ENCODE measurements around the gene MAPKAP1. TPM values are rescaled to one million over a fixed set of nuclear protein-coding genes. Genes with fewer than 3 reads are reported as not detected.

The MAPKAP1 gene
- total and polyA plus RNA-seq, 9 of the 15 experiments (the other 6 are each of a cell fraction or from before 2014, with no cell fraction given): 2.6 to 82.1 (median 61.1) TPM

DNA sequence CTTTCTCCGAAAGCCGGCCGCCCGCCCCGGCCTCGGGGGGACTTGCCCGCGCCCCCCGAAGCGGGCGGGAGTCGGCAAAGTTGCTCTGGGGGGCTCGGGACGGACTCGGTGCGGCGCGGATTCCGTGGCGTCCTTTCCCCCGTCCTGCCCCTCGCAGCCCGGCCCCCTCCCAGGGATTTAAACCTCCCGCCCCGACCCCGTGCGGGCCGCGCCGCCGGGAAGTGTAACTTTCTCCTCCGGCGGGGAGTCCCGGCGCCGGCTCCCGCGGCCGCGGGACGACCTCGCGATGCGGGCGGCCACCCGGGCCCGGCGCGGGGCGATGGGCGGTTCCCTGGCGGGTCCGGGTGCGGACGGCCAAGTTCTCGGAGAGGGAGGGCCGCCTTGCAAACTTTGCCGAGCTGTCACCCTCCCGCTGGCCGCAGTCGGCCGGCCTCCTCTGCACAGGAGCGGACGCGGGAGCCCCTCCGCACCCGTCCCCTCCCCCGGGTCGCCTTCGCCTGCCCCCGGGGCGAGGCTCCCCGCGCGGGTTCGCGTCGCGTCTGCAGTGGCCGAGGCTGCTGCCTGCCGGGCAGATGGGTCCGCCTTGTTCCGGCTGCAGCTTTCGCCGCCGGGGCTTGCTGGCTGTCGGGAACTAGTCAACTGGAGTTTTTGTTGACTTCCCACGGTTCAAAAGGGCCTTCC, 40.9 kb upstream of the MAPKAP1 start (continued):
- TF ChIP-seq, protein P1, sequence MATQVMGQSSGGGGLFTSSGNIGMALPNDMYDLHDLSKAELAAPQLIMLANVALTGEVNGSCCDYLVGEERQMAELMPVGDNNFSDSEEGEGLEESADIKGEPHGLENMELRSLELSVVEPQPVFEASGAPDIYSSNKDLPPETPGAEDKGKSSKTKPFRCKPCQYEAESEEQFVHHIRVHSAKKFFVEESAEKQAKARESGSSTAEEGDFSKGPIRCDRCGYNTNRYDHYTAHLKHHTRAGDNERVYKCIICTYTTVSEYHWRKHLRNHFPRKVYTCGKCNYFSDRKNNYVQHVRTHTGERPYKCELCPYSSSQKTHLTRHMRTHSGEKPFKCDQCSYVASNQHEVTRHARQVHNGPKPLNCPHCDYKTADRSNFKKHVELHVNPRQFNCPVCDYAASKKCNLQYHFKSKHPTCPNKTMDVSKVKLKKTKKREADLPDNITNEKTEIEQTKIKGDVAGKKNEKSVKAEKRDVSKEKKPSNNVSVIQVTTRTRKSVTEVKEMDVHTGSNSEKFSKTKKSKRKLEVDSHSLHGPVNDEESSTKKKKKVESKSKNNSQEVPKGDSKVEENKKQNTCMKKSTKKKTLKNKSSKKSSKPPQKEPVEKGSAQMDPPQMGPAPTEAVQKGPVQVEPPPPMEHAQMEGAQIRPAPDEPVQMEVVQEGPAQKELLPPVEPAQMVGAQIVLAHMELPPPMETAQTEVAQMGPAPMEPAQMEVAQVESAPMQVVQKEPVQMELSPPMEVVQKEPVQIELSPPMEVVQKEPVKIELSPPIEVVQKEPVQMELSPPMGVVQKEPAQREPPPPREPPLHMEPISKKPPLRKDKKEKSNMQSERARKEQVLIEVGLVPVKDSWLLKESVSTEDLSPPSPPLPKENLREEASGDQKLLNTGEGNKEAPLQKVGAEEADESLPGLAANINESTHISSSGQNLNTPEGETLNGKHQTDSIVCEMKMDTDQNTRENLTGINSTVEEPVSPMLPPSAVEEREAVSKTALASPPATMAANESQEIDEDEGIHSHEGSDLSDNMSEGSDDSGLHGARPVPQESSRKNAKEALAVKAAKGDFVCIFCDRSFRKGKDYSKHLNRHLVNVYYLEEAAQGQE (IDR thresholded peaks at IDR 0.05; ENCODE audit: borderline replicate concordance): peak; percentile 45
- TF ChIP-seq, protein P1 (CRISPR knock-in tag; IDR thresholded peaks at IDR 0.05; ENCODE audit: low read depth): no peak
- no peak for TF ChIP-seq NFE2L1 (tag; IDR thresholded peaks at IDR 0.05; ENCODE audit: borderline replicate concordance, low read depth)

All from K562 (cell line).